Measurements from ENCODE around the gene RNF112.

The RNF112 gene

DNA sequence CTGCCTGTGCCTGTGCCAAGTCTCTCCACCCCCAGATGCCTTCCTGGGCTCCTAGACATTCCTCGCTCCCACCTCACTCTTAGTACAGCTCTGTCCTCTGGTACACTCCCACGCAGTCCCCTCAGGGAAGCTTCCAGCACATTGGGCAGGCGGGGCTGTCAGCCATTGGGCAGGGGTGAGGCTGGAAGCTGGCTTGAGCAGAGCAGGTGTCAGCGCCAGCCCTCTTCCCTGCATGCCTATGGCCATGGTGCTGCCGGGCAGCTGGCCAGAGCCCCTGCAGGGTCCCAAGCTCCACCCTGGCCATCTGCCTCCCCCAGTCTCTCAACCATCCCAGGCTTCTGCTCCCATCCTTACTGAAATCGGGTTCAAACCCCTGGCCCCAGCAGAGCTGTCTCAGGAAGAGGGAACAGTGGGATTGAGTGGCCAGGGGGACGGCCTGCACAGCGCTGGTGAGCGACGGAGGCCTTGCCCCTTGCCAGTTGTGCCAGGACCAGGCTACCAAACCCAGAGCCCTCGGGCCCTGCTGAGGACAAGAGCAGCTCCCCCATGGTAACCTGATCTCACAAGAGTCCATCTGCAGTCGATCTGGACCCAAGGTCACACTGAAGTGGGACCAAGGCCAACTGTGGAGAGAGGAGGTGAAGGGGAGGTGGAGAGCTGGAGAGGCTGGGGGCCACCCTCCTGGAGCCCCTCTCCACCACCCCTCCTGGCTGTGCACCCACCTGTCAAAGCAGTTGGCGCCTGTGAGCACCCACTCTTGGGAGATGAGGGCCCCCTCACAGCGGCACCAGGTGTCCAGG is 46.1 kb upstream of the RNF112 start:
- no peak for DNase-seq (ENCODE audit: low read depth)
- TF ChIP-seq, protein P1, sequence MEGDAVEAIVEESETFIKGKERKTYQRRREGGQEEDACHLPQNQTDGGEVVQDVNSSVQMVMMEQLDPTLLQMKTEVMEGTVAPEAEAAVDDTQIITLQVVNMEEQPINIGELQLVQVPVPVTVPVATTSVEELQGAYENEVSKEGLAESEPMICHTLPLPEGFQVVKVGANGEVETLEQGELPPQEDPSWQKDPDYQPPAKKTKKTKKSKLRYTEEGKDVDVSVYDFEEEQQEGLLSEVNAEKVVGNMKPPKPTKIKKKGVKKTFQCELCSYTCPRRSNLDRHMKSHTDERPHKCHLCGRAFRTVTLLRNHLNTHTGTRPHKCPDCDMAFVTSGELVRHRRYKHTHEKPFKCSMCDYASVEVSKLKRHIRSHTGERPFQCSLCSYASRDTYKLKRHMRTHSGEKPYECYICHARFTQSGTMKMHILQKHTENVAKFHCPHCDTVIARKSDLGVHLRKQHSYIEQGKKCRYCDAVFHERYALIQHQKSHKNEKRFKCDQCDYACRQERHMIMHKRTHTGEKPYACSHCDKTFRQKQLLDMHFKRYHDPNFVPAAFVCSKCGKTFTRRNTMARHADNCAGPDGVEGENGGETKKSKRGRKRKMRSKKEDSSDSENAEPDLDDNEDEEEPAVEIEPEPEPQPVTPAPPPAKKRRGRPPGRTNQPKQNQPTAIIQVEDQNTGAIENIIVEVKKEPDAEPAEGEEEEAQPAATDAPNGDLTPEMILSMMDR (IDR thresholded peaks at IDR 0.05; ENCODE audit: low read depth, low read length, missing control alignments) = no peak
- no peak overlapping the region for H3K4me3 ChIP-seq (ENCODE audit: low read depth, low read length)

DNA sequence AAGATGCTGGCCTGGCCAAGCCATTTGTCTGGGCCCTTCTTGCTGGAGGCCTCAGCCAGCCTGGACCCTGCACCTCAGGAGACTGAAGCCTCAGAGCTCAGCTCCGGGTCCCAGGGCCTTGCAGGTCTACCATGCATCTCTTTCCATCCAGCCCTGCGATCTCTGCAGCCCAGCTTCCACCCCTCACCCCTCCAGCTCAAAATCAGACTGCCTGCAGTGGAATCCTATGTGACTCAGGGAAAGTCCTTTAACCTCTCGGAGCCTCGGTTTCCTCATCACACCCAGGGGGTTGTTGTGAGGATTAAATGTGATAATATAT is 45.6 kb upstream of the RNF112 start:
- no peak overlapping the region for H3K4me3 ChIP-seq (ENCODE audit: low read depth, low read length)
- TF ChIP-seq, protein P1 (IDR thresholded peaks at IDR 0.05; ENCODE audit: low read depth, low read length, missing control alignments) = no peak
- no peak for DNase-seq (ENCODE audit: low read depth)

DNA sequence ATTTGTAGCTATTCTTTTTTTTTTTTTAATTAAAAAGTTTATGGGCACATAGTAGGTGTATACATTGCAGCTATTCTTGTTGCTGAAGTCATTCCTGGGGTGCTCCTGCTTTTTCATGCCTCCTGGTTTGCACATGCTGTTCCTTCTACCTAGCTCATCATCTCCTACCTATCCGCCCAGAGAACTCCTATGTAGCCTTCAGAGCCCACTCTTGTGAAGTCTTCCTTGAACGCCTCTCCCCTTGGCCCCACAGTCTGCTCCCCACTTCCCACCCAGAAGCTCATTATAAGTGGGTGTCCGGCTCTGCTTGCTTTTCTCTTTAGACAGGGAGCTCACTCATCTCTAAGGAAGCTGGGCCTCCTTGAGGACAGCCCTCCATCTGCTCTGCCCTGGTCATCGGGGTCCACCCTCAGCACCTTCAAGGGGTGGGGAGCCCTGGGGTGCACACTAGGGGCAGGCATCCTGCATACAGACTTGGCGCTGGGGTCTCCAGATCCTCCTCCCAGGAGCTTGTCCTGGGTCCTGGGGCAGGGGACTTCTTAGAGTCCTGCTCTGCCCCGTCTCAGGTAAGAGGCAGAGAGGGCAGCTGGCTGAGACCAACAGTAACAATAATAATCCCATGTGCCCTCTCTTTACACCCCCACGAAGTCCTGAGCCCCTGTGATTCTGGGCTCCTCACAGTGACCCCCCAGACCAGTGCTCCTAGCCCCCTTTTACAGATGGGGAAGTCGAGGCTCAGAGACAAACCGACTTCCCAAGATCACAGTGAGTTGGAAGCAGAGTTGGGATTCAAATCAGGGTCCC is 45.0 kb upstream of the RNF112 start:
- no peak for DNase-seq (ENCODE audit: low read depth)
- TF ChIP-seq, protein P1 (IDR thresholded peaks at IDR 0.05; ENCODE audit: low read depth, low read length, missing control alignments) = no peak
- no peak overlapping the region for H3K4me3 ChIP-seq (ENCODE audit: low read depth, low read length)

DNA sequence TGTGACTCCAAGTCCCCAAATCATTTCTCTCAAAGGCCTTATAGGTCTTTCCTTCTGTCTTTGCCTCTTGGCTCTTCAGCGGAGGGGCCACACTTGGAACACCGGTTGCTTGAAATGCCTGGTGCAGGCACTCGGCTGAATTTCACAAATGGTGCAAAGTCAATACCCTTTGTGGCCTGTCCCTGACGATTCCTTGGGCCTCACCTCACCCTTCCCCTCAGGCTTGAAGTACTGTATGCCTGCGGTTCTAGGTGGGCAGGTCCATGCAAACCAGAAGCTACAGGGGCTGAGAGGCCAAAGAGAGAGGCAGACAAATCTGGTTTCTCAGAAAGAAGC is 44.4 kb upstream of the RNF112 start:
- H3K4me3 ChIP-seq (ENCODE audit: low read depth, low read length) = no peak overlapping the region
- TF ChIP-seq, protein P1 (IDR thresholded peaks at IDR 0.05; ENCODE audit: low read depth, low read length, missing control alignments) = no peak
- DNase-seq (ENCODE audit: low read depth) = no peak

DNA sequence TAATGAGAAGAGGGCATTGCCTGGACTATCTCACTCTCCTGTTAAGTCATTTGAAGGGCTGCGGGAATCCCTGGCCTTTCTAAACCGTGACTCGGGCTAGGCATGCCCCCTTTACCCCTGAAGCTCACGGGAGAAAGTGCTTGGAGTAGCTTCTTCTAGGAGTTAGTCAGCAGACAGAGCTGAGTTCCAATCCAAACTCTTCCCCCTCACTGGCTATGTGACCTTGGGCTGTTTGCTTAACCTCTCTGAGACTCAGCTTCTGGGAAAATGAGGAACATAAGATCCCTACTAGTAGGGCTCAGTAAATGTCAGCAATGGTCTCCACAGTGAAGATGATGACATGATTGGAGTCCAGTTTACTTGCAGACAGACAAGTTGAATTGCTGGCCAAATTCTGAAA is 42.8 kb upstream of the RNF112 start:
- no peak overlapping the region for H3K4me3 ChIP-seq (ENCODE audit: low read depth, low read length)
- TF ChIP-seq, protein P1 (IDR thresholded peaks at IDR 0.05; ENCODE audit: low read depth, low read length, missing control alignments) = no peak
- no peak for DNase-seq (ENCODE audit: low read depth)

DNA sequence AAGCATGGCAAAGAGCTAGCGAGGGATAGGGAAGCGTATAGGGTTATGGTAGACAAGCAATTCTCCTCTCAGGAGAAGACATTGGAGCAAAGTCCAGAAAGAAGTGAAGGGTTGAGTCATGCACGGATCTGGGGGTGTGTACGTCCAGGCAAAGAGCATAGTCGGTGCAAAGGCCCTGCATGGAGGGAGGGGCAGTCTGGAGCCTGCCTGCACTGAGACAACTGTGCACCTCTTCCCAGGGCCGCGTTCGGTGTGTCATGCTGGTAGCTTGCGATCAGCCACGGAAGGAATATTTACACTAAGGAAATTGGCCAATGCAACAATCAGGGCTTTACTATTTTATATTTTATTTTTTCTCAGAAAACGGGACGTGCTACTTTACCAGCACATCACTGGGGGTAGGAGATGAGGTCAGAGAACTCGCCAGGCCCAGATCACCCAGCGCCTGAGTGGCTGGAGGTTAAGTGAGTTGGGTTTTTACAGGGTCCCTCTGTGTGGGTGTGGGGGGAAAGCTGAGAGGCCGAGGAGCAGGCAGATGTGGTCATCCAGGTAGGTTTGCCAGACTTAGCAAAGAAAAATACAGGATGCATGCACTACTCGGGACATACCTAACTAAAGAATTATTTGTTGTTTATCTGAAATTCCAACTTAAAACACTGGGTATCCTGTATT is 41.8 kb upstream of the RNF112 start:
- TF ChIP-seq, protein P1 (IDR thresholded peaks at IDR 0.05; ENCODE audit: low read depth, low read length, missing control alignments) = no peak
- DNase-seq (ENCODE audit: low read depth) = no peak
- no peak overlapping the region for H3K4me3 ChIP-seq (ENCODE audit: low read depth, low read length)
